IMR-90 (cell line): Measurements from ENCODE around the gene UST.

Experiments used
- CEBPB ChIP-seq: IDR thresholded peaks from 2 replicates; pipeline ENCODE4 v1.6.1; 2012; ENCODE audit warnings: low read depth, low read length, improper control_type of control experiment
- CTCF ChIP-seq: conservative IDR thresholded peaks from 2 replicates; pipeline ENCODE4 v1.5.1; 2012; ENCODE audit warnings: mild to moderate bottlenecking, low read depth, low read length, improper control_type of control experiment
- FOS ChIP-seq: fragments of 150-350 bp; IDR thresholded peaks from 2 replicates; pipeline ENCODE4 v1.6.1; 2016; ENCODE audit warnings: low read depth, low read length
- POLR2A ChIP-seq: IDR thresholded peaks from 2 replicates; pipeline ENCODE4 v1.6.1; 2012; ENCODE audit warnings: mild to moderate bottlenecking, low read depth, low read length
- RAD21 ChIP-seq: IDR thresholded peaks from 2 replicates; pipeline ENCODE4 v1.6.1; 2012; ENCODE audit warnings: low read length, improper control_type of control experiment
- RFX5 ChIP-seq: IDR thresholded peaks from 2 replicates; pipeline ENCODE4 v1.8.0; 2012; ENCODE audit warnings: low read depth, mild to moderate bottlenecking, low read length, moderate library complexity

DNA sequence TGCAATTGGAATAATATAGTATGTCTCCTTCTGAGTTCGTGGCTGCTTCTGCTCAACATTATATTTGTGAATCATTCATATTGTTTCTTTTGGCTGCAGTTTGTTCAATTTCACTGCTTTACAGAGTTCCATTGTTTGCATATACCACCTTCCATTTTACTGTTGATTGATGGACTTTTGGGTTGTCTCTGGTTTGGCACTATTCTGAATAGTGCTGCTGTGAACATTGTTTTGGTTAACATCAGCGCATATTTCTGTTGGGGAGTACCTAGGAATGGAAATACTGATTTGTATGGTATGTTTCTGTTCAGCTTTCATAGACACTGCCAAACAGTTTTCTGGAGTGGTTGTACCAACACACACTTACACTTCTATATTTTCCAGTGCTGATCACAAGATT is 46.9 kb downstream of the UST start:
- no peak for TF ChIP-seq RFX5
- no peak for TF ChIP-seq CTCF
- TF ChIP-seq POLR2A: no peak
- no peak for TF ChIP-seq CEBPB
- TF ChIP-seq RAD21: no peak
- TF ChIP-seq FOS: no peak
